Liver (tissue), 9 donors: ENCODE results near the gene STK40. TPM values are rescaled to one million over a fixed set of nuclear protein-coding genes. Genes with fewer than 3 reads are reported as not detected.

Experiments used
- DNase-seq: peaks from one replicate; pipeline ENCODE4 v3.0.0-alpha.2; 2017; ENCODE audit warnings: low spot score
- H3K27ac ChIP-seq, 2 donors: one replicate each; pipeline ENCODE4 v1.7.0; 2013; ENCODE audit warnings: inconsistent platforms in 2 of 2, low read length in 2 of 2, control low read depth in 1 of 2, low read depth in 1 of 2, mild to moderate bottlenecking in 1 of 2
- H3K27me3 ChIP-seq, 4 donors: one replicate each; pipeline versions ENCODE4 v1.6.1 to v1.7.0; 2013; ENCODE audit warnings: low read length in 3 of 4, inconsistent platforms in 1 of 4, mild to moderate bottlenecking in 1 of 4, moderate library complexity in 1 of 4; ENCODE audit not compliant: control insufficient read depth in 4 of 4, insufficient read depth in 4 of 4
- H3K36me3 ChIP-seq, 4 donors: one replicate each; pipeline versions ENCODE4 v1.6.1 to v1.7.0; 2013; ENCODE audit warnings: low read length in 3 of 4, mild to moderate bottlenecking in 3 of 4, low read depth in 1 of 4, moderate library complexity in 1 of 4; ENCODE audit not compliant: control insufficient read depth in 4 of 4, insufficient read depth in 3 of 4
- H3K4me1 ChIP-seq, 4 donors: one replicate each; pipeline versions ENCODE4 v1.6.1 to v1.7.0; 2013; ENCODE audit warnings: low read length in 3 of 4, mild to moderate bottlenecking in 3 of 4, moderate library complexity in 1 of 4; ENCODE audit not compliant: control insufficient read depth in 4 of 4, insufficient read depth in 4 of 4
- H3K4me3 ChIP-seq, 3 donors: one replicate each; pipeline versions ENCODE4 v1.6.1 to v1.7.0; 2013; ENCODE audit warnings: low read length in 3 of 3, control low read depth in 1 of 3, low read depth in 1 of 3, mild to moderate bottlenecking in 1 of 3
- H3K9ac ChIP-seq, 2 donors: one replicate each; pipeline ENCODE4 v1.7.0; 2013; ENCODE audit warnings: low read length in 2 of 2, mild to moderate bottlenecking in 2 of 2, moderate library complexity in 2 of 2, control low read depth in 1 of 2, low read depth in 1 of 2
- H3K9me3 ChIP-seq, 4 donors: one replicate each; pipeline versions ENCODE4 v1.6.1 to v1.7.0; 2013; ENCODE audit warnings: low read length in 3 of 4; ENCODE audit not compliant: control insufficient read depth in 4 of 4
- EGR1 ChIP-seq, 2 donors: IDR thresholded peaks; 2 replicates each; pipeline ENCODE4 v1.6.1; 2016 to 2018; ENCODE audit warnings: antibody characterized with exemption in 2 of 2, low read depth in 2 of 2
- FOXA1 ChIP-seq: IDR thresholded peaks from 2 replicates; pipeline ENCODE4 v1.6.1; 2016; ENCODE audit warnings: antibody characterized with exemption
- FOXA2 ChIP-seq: IDR thresholded peaks from 2 replicates; pipeline ENCODE4 v1.6.1; 2016; ENCODE audit warnings: antibody characterized with exemption
- GABPA ChIP-seq, 2 donors: IDR thresholded peaks in 1 of 2; conservative IDR thresholded peaks in 1 of 2; 2 replicates each; pipeline ENCODE4 v1.6.1; 2016; ENCODE audit warnings: antibody characterized with exemption in 2 of 2, mild to moderate bottlenecking in 1 of 2, moderate library complexity in 1 of 2
- HNF4A ChIP-seq, 2 donors: conservative IDR thresholded peaks; 2 replicates each; pipeline ENCODE4 v1.6.1; 2016; ENCODE audit warnings: antibody characterized with exemption in 2 of 2, mild to moderate bottlenecking in 2 of 2
- HNF4G ChIP-seq: IDR thresholded peaks from 2 replicates; pipeline ENCODE4 v1.6.1; 2016; ENCODE audit warnings: antibody characterized with exemption
- JUND ChIP-seq, 2 donors: IDR thresholded peaks; 2 replicates each; pipeline ENCODE4 v1.6.1; 2016; ENCODE audit warnings: antibody characterized with exemption in 2 of 2
- NR2F2 ChIP-seq: IDR thresholded peaks from 2 replicates; pipeline ENCODE4 v1.6.1; 2016; ENCODE audit warnings: antibody characterized with exemption
- RAD21 ChIP-seq, 2 donors: IDR thresholded peaks; 2 replicates each; pipeline ENCODE4 v1.6.1; 2016; ENCODE audit warnings: antibody characterized with exemption in 2 of 2, mild to moderate bottlenecking in 2 of 2
- RXRA ChIP-seq, 2 donors: IDR thresholded peaks; 2 replicates each; pipeline ENCODE4 v1.6.1; 2017 to 2018; ENCODE audit warnings: antibody characterized with exemption in 2 of 2, mild to moderate bottlenecking in 1 of 2
- SP1 ChIP-seq: IDR thresholded peaks from 2 replicates; pipeline ENCODE4 v1.6.1; 2018; ENCODE audit warnings: antibody characterized with exemption, mild to moderate bottlenecking
- TAF1 ChIP-seq: conservative IDR thresholded peaks from 2 replicates; pipeline ENCODE4 v1.6.1; 2016; ENCODE audit warnings: antibody characterized with exemption, mild to moderate bottlenecking
- YY1 ChIP-seq: IDR thresholded peaks from 2 replicates; pipeline ENCODE4 v1.6.1; 2016; ENCODE audit warnings: antibody characterized with exemption, mild to moderate bottlenecking
- WGBS: extraction: QIAGEN DNeasy Blood & Tissue Kit; methylation state at CpG from one replicate; pipeline ENCODE4 v1.1.7; 2013; 5-methylcytosine and 5-hydroxymethylcytosine counted together
- polyA plus RNA-seq, 2 donors: library from polyadenylated mRNA; stranded (reverse) in 1 of 2; unstranded in 1 of 2; fragments of 200-250 nt in 1 of 2; fragments of >200 nt in 1 of 2; fragmentation: Nextera tagmentation in 1 of 2; extraction: Ambion mirVana in 1 of 2; gene quantifications; one replicate each; pipeline versions ENCODE4 v1.2.1 to v1.2.3, GENCODE V29; 2013 to 2015
- total RNA-seq, 2 donors: library from RNA; depleted of rRNA; stranded (reverse); fragments of >200 nt; gene quantifications; one replicate each; pipeline ENCODE4 v1.2.3, GENCODE V29; 2014
- TF ChIP-seq, protein P1 (sequence below): IDR thresholded peaks from 2 replicates; pipeline ENCODE4 v1.6.1; 2016; ENCODE audit warnings: antibody characterized with exemption, mild to moderate bottlenecking
- TF ChIP-seq, protein P2 (sequence below): IDR thresholded peaks from 2 replicates; pipeline ENCODE4 v1.6.1; 2016; ENCODE audit warnings: antibody characterized with exemption
- TF ChIP-seq, protein P3 (sequence below): IDR thresholded peaks from 2 replicates; pipeline ENCODE4 v1.6.1; 2016; ENCODE audit warnings: antibody characterized with exemption
- TF ChIP-seq, protein P4 (sequence below): fragments of 150-350 bp; IDR thresholded peaks from 2 replicates; pipeline ENCODE4 v1.5.1; 2017; ENCODE audit warnings: improper control_type of control experiment, low read depth, low read length; ENCODE audit not compliant: missing input control
- TF ChIP-seq, protein P5 (sequence below): IDR thresholded peaks from 2 replicates; pipeline ENCODE4 v1.6.1; 2016; ENCODE audit warnings: antibody characterized with exemption
- donor health status: healthy.
- donor health status: healthy.
- donor health status: healthy.
- donor health status: healthy.
- donor health status: healthy.

Gene STK40
- total and polyA plus RNA-seq, 4 donors, result 13.0 to 26.8 (median 21.9) TPM

DNA sequence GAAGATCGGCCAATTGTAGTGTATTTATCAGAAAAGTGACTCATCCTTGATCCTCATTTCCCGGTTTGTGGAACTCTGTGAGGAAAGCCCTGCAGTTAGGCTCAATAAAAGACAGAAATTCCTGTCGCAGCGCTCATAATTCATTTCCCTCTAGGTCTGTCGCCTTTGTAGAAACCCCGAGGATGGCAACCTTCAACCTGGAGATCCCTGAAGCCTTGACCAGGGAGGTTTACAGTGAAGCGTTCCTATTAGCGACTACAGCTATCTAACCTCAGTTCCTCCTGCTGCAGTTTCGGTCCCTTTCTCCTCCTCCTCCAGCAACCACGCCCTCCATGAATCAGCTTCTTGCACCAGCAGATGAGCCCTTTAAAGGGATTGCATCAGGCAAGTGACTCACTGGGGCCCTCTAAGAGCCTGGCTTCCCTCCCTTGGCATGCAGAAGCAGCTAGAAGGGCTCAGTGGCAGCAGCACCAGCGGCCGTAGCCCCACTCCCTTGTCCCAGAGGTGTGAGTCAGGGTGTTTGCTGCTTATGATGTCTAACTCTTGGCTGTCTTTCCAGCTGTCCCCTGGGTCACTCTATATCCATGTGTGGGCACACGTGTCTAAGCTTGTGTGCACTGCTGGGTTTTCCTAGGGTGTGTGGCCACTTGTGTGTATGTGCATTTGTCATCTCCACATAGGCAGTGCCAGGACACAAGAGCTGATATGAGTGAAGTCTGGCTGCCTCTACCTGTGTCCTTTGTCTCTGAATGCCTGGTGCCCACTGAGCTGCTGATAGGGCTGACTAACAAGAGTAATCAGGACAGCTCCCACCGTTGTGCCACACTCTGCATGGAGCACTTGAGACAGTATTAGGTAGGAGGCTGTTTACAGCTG is 779 bp upstream of the STK40 start (continued):
- TF ChIP-seq, protein P1, sequence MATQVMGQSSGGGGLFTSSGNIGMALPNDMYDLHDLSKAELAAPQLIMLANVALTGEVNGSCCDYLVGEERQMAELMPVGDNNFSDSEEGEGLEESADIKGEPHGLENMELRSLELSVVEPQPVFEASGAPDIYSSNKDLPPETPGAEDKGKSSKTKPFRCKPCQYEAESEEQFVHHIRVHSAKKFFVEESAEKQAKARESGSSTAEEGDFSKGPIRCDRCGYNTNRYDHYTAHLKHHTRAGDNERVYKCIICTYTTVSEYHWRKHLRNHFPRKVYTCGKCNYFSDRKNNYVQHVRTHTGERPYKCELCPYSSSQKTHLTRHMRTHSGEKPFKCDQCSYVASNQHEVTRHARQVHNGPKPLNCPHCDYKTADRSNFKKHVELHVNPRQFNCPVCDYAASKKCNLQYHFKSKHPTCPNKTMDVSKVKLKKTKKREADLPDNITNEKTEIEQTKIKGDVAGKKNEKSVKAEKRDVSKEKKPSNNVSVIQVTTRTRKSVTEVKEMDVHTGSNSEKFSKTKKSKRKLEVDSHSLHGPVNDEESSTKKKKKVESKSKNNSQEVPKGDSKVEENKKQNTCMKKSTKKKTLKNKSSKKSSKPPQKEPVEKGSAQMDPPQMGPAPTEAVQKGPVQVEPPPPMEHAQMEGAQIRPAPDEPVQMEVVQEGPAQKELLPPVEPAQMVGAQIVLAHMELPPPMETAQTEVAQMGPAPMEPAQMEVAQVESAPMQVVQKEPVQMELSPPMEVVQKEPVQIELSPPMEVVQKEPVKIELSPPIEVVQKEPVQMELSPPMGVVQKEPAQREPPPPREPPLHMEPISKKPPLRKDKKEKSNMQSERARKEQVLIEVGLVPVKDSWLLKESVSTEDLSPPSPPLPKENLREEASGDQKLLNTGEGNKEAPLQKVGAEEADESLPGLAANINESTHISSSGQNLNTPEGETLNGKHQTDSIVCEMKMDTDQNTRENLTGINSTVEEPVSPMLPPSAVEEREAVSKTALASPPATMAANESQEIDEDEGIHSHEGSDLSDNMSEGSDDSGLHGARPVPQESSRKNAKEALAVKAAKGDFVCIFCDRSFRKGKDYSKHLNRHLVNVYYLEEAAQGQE, result peak; percentile 79
- TF ChIP-seq FOXA1 (peak; percentile 0), NR2F2 (no peak), TAF1 (peak; percentile 78), YY1 (peak; percentile 75)

DNA sequence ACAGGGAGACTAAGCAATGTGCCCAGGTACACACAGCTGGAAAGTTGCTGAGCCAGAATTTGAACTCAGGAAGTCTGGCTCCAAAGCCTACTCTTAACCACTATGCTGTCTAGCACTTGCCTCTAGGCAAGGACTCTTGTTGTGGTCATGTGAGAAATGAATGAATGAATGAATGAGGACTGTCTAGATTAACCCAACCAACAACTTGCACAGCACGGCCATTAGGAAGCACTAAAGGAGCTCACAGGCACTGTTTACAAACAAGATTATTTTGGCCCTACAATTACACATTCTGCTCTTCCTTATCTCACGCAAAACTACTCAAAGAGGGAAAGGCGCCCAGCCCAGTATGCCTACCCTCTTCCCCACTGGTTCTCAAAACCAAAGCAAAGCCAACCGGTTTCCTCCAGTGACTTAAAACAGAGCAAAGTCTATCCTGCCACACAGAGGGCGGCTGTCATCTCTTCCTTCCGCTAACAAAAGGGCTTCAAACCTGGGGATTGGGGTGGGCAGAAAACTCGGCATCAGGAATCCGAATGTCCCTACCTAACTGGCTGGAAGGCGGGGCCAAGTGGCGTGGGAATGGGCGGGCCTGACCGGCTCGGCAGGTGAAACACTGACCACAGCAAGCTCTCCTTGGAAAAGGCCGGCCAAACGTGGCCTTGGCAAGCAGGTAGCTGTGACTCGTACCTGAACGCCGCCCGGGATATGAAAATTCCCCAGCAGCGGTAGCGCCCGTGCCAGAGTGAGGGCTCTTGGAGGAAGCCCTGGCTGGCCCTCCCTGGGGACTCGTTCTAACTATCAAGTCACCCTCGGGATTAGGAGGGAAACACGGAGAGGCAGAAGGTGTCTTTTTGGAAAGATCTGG is 948 bp downstream of the STK40 start:
- TF ChIP-seq, protein P2, sequence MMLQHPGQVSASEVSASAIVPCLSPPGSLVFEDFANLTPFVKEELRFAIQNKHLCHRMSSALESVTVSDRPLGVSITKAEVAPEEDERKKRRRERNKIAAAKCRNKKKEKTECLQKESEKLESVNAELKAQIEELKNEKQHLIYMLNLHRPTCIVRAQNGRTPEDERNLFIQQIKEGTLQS, result no peak
- TF ChIP-seq EGR1 (IDR thresholded peaks at IDR 0.05; ENCODE audit: low read depth in 2 of 2) (no peak), HNF4A (conservative IDR thresholded peaks at IDR 0.05) (peak; percentile 71 to 74), HNF4G (no peak), RAD21 (IDR thresholded peaks at IDR 0.05) (no peak), YY1 (peak; percentile 69), SP1 (peak; percentile 67), GABPA (IDR thresholded peaks at IDR 0.05 in 1 of 2, conservative IDR thresholded peaks at IDR 0.05 in 1 of 2) (peak in 1 of 2 donors; percentile 60), FOXA2 (no peak), RXRA (IDR thresholded peaks at IDR 0.05) (peak; percentile 48 to 49), TAF1 (peak; percentile 58), NR2F2 (no peak), JUND (IDR thresholded peaks at IDR 0.05) (peak; percentile 19 to 22), FOXA1 (no peak)
- TF ChIP-seq, protein P1, result no peak
- TF ChIP-seq, protein P3, sequence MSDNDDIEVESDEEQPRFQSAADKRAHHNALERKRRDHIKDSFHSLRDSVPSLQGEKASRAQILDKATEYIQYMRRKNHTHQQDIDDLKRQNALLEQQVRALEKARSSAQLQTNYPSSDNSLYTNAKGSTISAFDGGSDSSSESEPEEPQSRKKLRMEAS, result peak; percentile 41
- TF ChIP-seq, protein P4, sequence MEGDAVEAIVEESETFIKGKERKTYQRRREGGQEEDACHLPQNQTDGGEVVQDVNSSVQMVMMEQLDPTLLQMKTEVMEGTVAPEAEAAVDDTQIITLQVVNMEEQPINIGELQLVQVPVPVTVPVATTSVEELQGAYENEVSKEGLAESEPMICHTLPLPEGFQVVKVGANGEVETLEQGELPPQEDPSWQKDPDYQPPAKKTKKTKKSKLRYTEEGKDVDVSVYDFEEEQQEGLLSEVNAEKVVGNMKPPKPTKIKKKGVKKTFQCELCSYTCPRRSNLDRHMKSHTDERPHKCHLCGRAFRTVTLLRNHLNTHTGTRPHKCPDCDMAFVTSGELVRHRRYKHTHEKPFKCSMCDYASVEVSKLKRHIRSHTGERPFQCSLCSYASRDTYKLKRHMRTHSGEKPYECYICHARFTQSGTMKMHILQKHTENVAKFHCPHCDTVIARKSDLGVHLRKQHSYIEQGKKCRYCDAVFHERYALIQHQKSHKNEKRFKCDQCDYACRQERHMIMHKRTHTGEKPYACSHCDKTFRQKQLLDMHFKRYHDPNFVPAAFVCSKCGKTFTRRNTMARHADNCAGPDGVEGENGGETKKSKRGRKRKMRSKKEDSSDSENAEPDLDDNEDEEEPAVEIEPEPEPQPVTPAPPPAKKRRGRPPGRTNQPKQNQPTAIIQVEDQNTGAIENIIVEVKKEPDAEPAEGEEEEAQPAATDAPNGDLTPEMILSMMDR, result no peak
- TF ChIP-seq, protein P5, sequence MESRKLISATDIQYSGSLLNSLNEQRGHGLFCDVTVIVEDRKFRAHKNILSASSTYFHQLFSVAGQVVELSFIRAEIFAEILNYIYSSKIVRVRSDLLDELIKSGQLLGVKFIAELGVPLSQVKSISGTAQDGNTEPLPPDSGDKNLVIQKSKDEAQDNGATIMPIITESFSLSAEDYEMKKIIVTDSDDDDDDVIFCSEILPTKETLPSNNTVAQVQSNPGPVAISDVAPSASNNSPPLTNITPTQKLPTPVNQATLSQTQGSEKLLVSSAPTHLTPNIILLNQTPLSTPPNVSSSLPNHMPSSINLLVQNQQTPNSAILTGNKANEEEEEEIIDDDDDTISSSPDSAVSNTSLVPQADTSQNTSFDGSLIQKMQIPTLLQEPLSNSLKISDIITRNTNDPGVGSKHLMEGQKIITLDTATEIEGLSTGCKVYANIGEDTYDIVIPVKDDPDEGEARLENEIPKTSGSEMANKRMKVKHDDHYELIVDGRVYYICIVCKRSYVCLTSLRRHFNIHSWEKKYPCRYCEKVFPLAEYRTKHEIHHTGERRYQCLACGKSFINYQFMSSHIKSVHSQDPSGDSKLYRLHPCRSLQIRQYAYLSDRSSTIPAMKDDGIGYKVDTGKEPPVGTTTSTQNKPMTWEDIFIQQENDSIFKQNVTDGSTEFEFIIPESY, result peak; percentile 32
- WGBS, result under 1% methylated on average over 25 of the region's 25 CpGs

More for the DNA sequence above, 948 bp downstream of the STK40 start:
- peaks cover 12 to 54% (median 40%) of the 10 kb centered on the region in 4 donors for H3K4me1 ChIP-seq
- peak overlapping the region; percentile 91 for H3K27ac ChIP-seq
- no peaks in the 10 kb centered on the region for H3K27me3 ChIP-seq
- peak overlapping the region; percentile 88 to 95 (median 88) for H3K4me3 ChIP-seq
- DNase-seq, result peak; percentile 80
- no peaks in the 10 kb centered on the region for H3K9me3 ChIP-seq
- peak overlapping the region; percentile 94 for H3K9ac ChIP-seq
- no peaks in the 10 kb centered on the region for H3K36me3 ChIP-seq
